ENCODE data around the gene TBC1D24. TPM values are rescaled to one million over a fixed set of nuclear protein-coding genes. Genes with fewer than 3 reads are reported as not detected.

Gene TBC1D24
- total and polyA plus RNA-seq, 9 of the 15 experiments (the other 6 are each of a cell fraction or from before 2014, with no cell fraction given), result 1.7 to 22.6 (median 7.2) TPM

- ATAC-seq (no peak), FAIRE-seq (no peak), DNase-seq (ENCODE audit: extremely low read depth in 1 of 4, low spot score in 3 of 4) (no peak)
- TF ChIP-seq ETS2 (tag; IDR thresholded peaks at IDR 0.05; ENCODE audit: borderline replicate concordance, poor library complexity, severe bottlenecking) (no peak), POLR2G (IDR thresholded peaks at IDR 0.05; ENCODE audit: low read depth, low read length) (peak; percentile 68), MAX (CRISPR knock-in tag; IDR thresholded peaks at IDR 0.05) (0 out of 2 replicates have a peak, but pooled peaks have one; percentile 18), PBX2 (CRISPR knock-in tag; IDR thresholded peaks at IDR 0.05; ENCODE audit: low read depth) (no peak), PBX2 (tag; conservative IDR thresholded peaks at IDR 0.05; ENCODE audit: low read depth) (no peak), SNIP1 (IDR thresholded peaks at IDR 0.05; ENCODE audit: low read depth) (no peak), RBFOX2 (IDR thresholded peaks at IDR 0.05; ENCODE audit: low read depth, low read length) (peak; percentile 69), ZBTB33 (CRISPR knock-in tag; IDR thresholded peaks at IDR 0.05) (peak; percentile 17; the same call in 1 of the 2 replicates)
- ChIA-PET POLR2A (interaction anchor here (0.6 to 2.2 kb wide), 4 partner anchors 9 to 44 kb away, joined by 3 to 10 read pairs (median 6); partner anchors contain the start of gene TEDC2), CTCF (ENCODE audit: low intra/inter-chr PET ratio) (no interaction called here)
- Histone ChIP-seq H3K27ac (ENCODE audit: extremely low read depth, low read depth, low read length) (no peak overlapping the region), H3K27me3 (ENCODE audit: control insufficient read depth in 2 of 2, insufficient read depth in 2 of 2, low read length in 2 of 2) (no peaks in the 10 kb centered on the region; a peak in 1 of 5 replicates), H3K36me3 (ENCODE audit: control insufficient read depth, insufficient read depth, low read length) (peaks cover 90% of the 10 kb centered on the region; the same call in 2 of the 3 replicates), H3K79me2 (ENCODE audit: control insufficient read depth, insufficient read depth, low read length) (no peaks in the 10 kb centered on the region), H3K4me3 (no peak overlapping the region), H2AFZ (ENCODE audit: low read depth, low read length) (no peak overlapping the region), H3K9me3 (replicated peaks; ENCODE audit: control insufficient read depth, insufficient read depth, low read depth, low read length) (no peaks in the 10 kb centered on the region), H3K9ac (ENCODE audit: insufficient read depth in 1 of 2, low read depth in 2 of 2, low read length in 2 of 2) (no peak overlapping the region; a peak in 1 of 4 replicates), H4K20me1 (replicated peaks; ENCODE audit: control insufficient read depth, insufficient read depth, low read length) (no peaks in the 10 kb centered on the region), H3K4me2 (ENCODE audit: insufficient read depth, low read length) (no peak overlapping the region), H3K9me1 (ENCODE audit: control insufficient read depth, insufficient read depth, low read length) (no peaks in the 10 kb centered on the region), H3K4me1 (replicated peaks in 1 of 2; ENCODE audit: control insufficient read depth in 2 of 2, insufficient read depth in 2 of 2, low read length in 2 of 2) (peaks cover 0 to 22% of the 10 kb centered on the region in 2 experiments; a peak in 2 of 5 replicates)
- BruUV-seq (replicated peaks), result no TSS peak
- in situ Hi-C loops (cut with MboI) (no loop called here), intact Hi-C loops (cut with micrococcal nuclease) (no loop called here)
- WGBS (ENCODE audit: insufficient coverage, low coverage, missing lambda C conversion rate), result 98% methylated on average over 20 of the region's 25 CpGs
Observed at GRCh38 chr16:2449118-2449517, 25.8 kb upstream of the TBC1D24 start.
